HEK293 (cell line): ENCODE measurements around the gene CHMP4A.

Source experiments
- AEBP2 ChIP-seq: fragments of 450-650 bp; formaldehyde crosslinking; IDR thresholded peaks from 2 replicates; pipeline ENCODE4 v1.5.1; 2016; ENCODE audit warnings: missing biosample characterization, missing genetic modification characterization, borderline replicate concordance
- ATF2 ChIP-seq: fragments of 450-650 bp; formaldehyde crosslinking; IDR thresholded peaks from 2 replicates; pipeline ENCODE4 v1.5.1; 2016; ENCODE audit warnings: missing biosample characterization, missing genetic modification characterization, low read depth
- CTCF ChIP-seq: fragments of 450-650 bp; formaldehyde crosslinking; IDR thresholded peaks from 2 replicates; pipeline ENCODE4 v1.5.1; 2016; ENCODE audit warnings: missing biosample characterization, missing genetic modification characterization
- KLF17 ChIP-seq: fragments of 450-650 bp; formaldehyde crosslinking; IDR thresholded peaks from 2 replicates; pipeline ENCODE4 v1.5.1; 2016; ENCODE audit warnings: missing biosample characterization, missing genetic modification characterization
- KLF8 ChIP-seq: fragments of 450-650 bp; formaldehyde crosslinking; IDR thresholded peaks from 2 replicates; pipeline ENCODE4 v1.5.1; 2016; ENCODE audit warnings: missing biosample characterization, missing genetic modification characterization
- PRDM2 ChIP-seq: fragments of 450-650 bp; formaldehyde crosslinking; IDR thresholded peaks from 2 replicates; pipeline ENCODE4 v1.5.1; 2016; ENCODE audit warnings: missing biosample characterization, missing genetic modification characterization, borderline replicate concordance
- SP2 ChIP-seq: fragments of 450-650 bp; formaldehyde crosslinking; IDR thresholded peaks from 2 replicates; pipeline ENCODE4 v1.5.1; 2016; ENCODE audit warnings: missing biosample characterization, missing genetic modification characterization
- SP7 ChIP-seq: fragments of 450-650 bp; formaldehyde crosslinking; IDR thresholded peaks from 2 replicates; pipeline ENCODE4 v1.5.1; 2016; ENCODE audit warnings: missing biosample characterization, missing genetic modification characterization
- ZFP69B ChIP-seq: fragments of 450-650 bp; formaldehyde crosslinking; IDR thresholded peaks from 2 replicates; pipeline ENCODE4 v1.5.1; 2016; ENCODE audit warnings: missing biosample characterization, missing genetic modification characterization
- ZNF121 ChIP-seq: fragments of 450-650 bp; formaldehyde crosslinking; IDR thresholded peaks from 2 replicates; pipeline ENCODE4 v1.5.1; 2016; ENCODE audit warnings: missing biosample characterization, missing genetic modification characterization
- ZNF324 ChIP-seq: fragments of 450-650 bp; formaldehyde crosslinking; IDR thresholded peaks from 2 replicates; pipeline ENCODE4 v1.5.1; 2016; ENCODE audit warnings: missing biosample characterization, missing genetic modification characterization
- ZNF394 ChIP-seq: fragments of 450-650 bp; formaldehyde crosslinking; IDR thresholded peaks from 2 replicates; pipeline ENCODE4 v1.5.1; 2016; ENCODE audit warnings: missing biosample characterization, missing genetic modification characterization, mild to moderate bottlenecking, moderate library complexity, borderline replicate concordance
- ZNF423 ChIP-seq: fragments of 450-650 bp; formaldehyde crosslinking; IDR thresholded peaks from 2 replicates; pipeline ENCODE4 v1.5.1; 2016; ENCODE audit warnings: missing biosample characterization, missing genetic modification characterization
- ZNF501 ChIP-seq: fragments of 450-650 bp; formaldehyde crosslinking; IDR thresholded peaks from 2 replicates; pipeline ENCODE4 v1.5.1; 2016; ENCODE audit warnings: missing biosample characterization, missing genetic modification characterization
- ZNF513 ChIP-seq: fragments of 450-650 bp; IDR thresholded peaks from 2 replicates; pipeline ENCODE4 v1.5.1; 2018; ENCODE audit warnings: missing biosample characterization, missing genetic modification characterization
- ZNF561 ChIP-seq: fragments of 450-650 bp; IDR thresholded peaks from 2 replicates; pipeline ENCODE4 v1.5.1; 2018; ENCODE audit warnings: missing biosample characterization, missing genetic modification characterization, borderline replicate concordance
- ZNF660 ChIP-seq: fragments of 450-650 bp; IDR thresholded peaks from 2 replicates; pipeline ENCODE4 v1.5.1; 2018; ENCODE audit warnings: missing biosample characterization, mild to moderate bottlenecking, missing genetic modification characterization
- ZNF704 ChIP-seq: fragments of 450-650 bp; formaldehyde crosslinking; IDR thresholded peaks from 2 replicates; pipeline ENCODE4 v1.5.1; 2016; ENCODE audit warnings: missing biosample characterization, missing genetic modification characterization
- ZSCAN16 ChIP-seq: fragments of 450-650 bp; formaldehyde crosslinking; IDR thresholded peaks from 2 replicates; pipeline ENCODE4 v1.5.1; 2016; ENCODE audit warnings: missing biosample characterization, missing genetic modification characterization
- ZSCAN5A ChIP-seq: fragments of 450-650 bp; formaldehyde crosslinking; IDR thresholded peaks from 2 replicates; pipeline ENCODE4 v1.5.1; 2016; ENCODE audit warnings: missing biosample characterization, missing genetic modification characterization

The CHMP4A gene

GRCh38 chr14:24195186-24196070 is 17.9 kb downstream of the CHMP4A start, which contains the start of gene TM9SF1 (continued):
- no peak for TF ChIP-seq AEBP2 (tag by site-specific recombination)
- TF ChIP-seq ZNF501: no peak; the same call in 1 of the 2 replicates
- 0 out of 2 replicates have a peak, but pooled peaks have one; percentile 20 for TF ChIP-seq ZNF660 (tag by site-specific recombination)
- TF ChIP-seq ZNF561 (tag by site-specific recombination): peak; percentile 84
- TF ChIP-seq CTCF: 0 out of 2 replicates have a peak, but pooled peaks have one; percentile 29
- peak; percentile 88; the same call in 1 of the 2 replicates for TF ChIP-seq ZNF324
- peak; percentile 45; the same call in 1 of the 2 replicates for TF ChIP-seq ZNF513 (tag by site-specific recombination)
- peak; percentile 71 for TF ChIP-seq SP2 (tag by site-specific recombination)
- TF ChIP-seq ZNF423: peak; percentile 100
- TF ChIP-seq ZNF704 (tag by site-specific recombination): 0 out of 2 replicates have a peak, but pooled peaks have one; percentile 65
- TF ChIP-seq KLF8: peak; percentile 83; the same call in 1 of the 2 replicates
- peak; percentile 71; the same call in 1 of the 2 replicates for TF ChIP-seq SP7 (tag by site-specific recombination)
- TF ChIP-seq KLF17 (tag by site-specific recombination): 0 out of 2 replicates have a peak, but pooled peaks have one; percentile 77
- TF ChIP-seq ZFP69B (tag by site-specific recombination): peak; percentile 26; the same call in 1 of the 2 replicates
- peak; percentile 48; the same call in 1 of the 2 replicates for TF ChIP-seq ZNF121
- TF ChIP-seq ZNF394 (tag by site-specific recombination): peak; percentile 52; the same call in 1 of the 2 replicates
- no peak for TF ChIP-seq ZSCAN16 (tag by site-specific recombination)
- peak; percentile 63; the same call in 1 of the 2 replicates for TF ChIP-seq ATF2
- 0 out of 2 replicates have a peak, but pooled peaks have one; percentile 25 for TF ChIP-seq ZSCAN5A
- 0 out of 2 replicates have a peak, but pooled peaks have one; percentile 65 for TF ChIP-seq PRDM2 (tag by site-specific recombination)
